B cell (primary cell): Measurements from ENCODE around the gene SPINDOC. TPM values are rescaled to one million over a fixed set of nuclear protein-coding genes. Genes with fewer than 3 reads are reported as not detected.

ENCODE experiments used
- ATAC-seq: fragments of 200-7000 bp; cut with Tn5 transposase; one replicate; pipeline ENCODE4 v1.10.0; 2021; ENCODE audit warnings: low read depth, mild to moderate bottlenecking, moderate number of reproducible peaks, moderate library complexity
- CTCF ChIA-PET: fragments of 350-600 bp; sonication (Branson Sonifier 250); formaldehyde crosslinking; loops from one replicate; lab custom pipeline; 2021; ENCODE audit warnings: antibody characterized with exemption, inconsistent platforms; lab: Charles Lee
- POLR2A ChIA-PET: fragments of 350-600 bp; sonication (Branson Sonifier 250); formaldehyde crosslinking; loops from one replicate; lab custom pipeline; 2021; ENCODE audit warnings: antibody characterized with exemption; lab: Charles Lee
- DNase-seq: peaks from one replicate; pipeline ENCODE4 v3.0.0; 2013
- H2AFZ ChIP-seq: 2 replicates; pipeline ENCODE4 v1.6.1; 2012; ENCODE audit warnings: mild to moderate bottlenecking, low read depth, low read length; ENCODE audit not compliant: insufficient read depth, poor library complexity, severe bottlenecking
- H3K27ac ChIP-seq, 2 donors: 1 replicate in 1 of 2; 2 replicates in 1 of 2; pipeline ENCODE4 v1.5.1; 2012 to 2013; ENCODE audit warnings: low read length in 2 of 2, mild to moderate bottlenecking in 2 of 2, moderate library complexity in 1 of 2
- H3K27me3 ChIP-seq, 4 experiments: fragments of 200-600 bp in 1 of 4; sonication (generic) in 1 of 4; replicated peaks in 1 of 4; 1 replicate in 2 of 4; 2 replicates in 2 of 4; pipeline versions ENCODE4 v1.6.1 to v1.7.0; 2013 to 2016; ENCODE audit warnings: low read length in 3 of 4, mild to moderate bottlenecking in 2 of 4, mixed read lengths in 1 of 4, moderate library complexity in 1 of 4; ENCODE audit not compliant: insufficient read depth in 4 of 4, control insufficient read depth in 3 of 4; ENCODE audit errors: control extremely low read depth in 1 of 4
- H3K36me3 ChIP-seq, 2 experiments: replicated peaks in 1 of 2; 1 replicate in 1 of 2; 2 replicates in 1 of 2; pipeline versions ENCODE4 v1.6.1 to v1.7.1; 2013; ENCODE audit warnings: low read length in 1 of 2; ENCODE audit not compliant: insufficient read depth in 2 of 2, control insufficient read depth in 1 of 2; ENCODE audit errors: control extremely low read depth in 1 of 2, extremely low read depth in 1 of 2
- H3K4me1 ChIP-seq, 2 donors: fragments of 200-600 bp in 1 of 2; sonication (generic) in 1 of 2; 1 replicate in 1 of 2; 2 replicates in 1 of 2; pipeline versions ENCODE4 v1.5.1 to v1.6.1; 2013 to 2017; ENCODE audit warnings: low read length in 2 of 2; ENCODE audit not compliant: control insufficient read depth in 2 of 2, insufficient read depth in 2 of 2
- H3K4me2 ChIP-seq: replicated peaks from 2 replicates; pipeline ENCODE3; 2012; ENCODE audit warnings: mild to moderate bottlenecking, low read depth, low read length; ENCODE audit not compliant: poor library complexity, severe bottlenecking
- H3K4me3 ChIP-seq, 5 experiments: fragments of 200-600 bp in 1 of 5; sonication (generic) in 1 of 5; 1 replicate in 3 of 5; 2 replicates in 2 of 5; pipeline versions ENCODE4 v1.5.1 to v1.7.0; 2011 to 2016; ENCODE audit warnings: low read length in 4 of 5, mild to moderate bottlenecking in 4 of 5, low read depth in 2 of 5, control low read depth in 1 of 5, moderate library complexity in 1 of 5; ENCODE audit not compliant: insufficient read depth in 1 of 5; ENCODE audit errors: control extremely low read depth in 1 of 5, extremely low read depth in 1 of 5
- H3K79me2 ChIP-seq: fragments of 200-600 bp; sonication (generic); one replicate; pipeline ENCODE4 v1.6.0; 2016; ENCODE audit warnings: low read length; ENCODE audit not compliant: control insufficient read depth, insufficient read depth
- H3K9ac ChIP-seq: fragments of 200-600 bp; sonication (generic); 2 replicates; pipeline ENCODE4 v1.6.1; 2017; ENCODE audit warnings: mild to moderate bottlenecking, low read length, moderate library complexity
- H3K9me3 ChIP-seq, 3 donors: one replicate each; pipeline versions ENCODE4 v1.6.1 to v1.7.1; 2013; ENCODE audit warnings: low read length in 2 of 3; ENCODE audit not compliant: control insufficient read depth in 2 of 3, insufficient read depth in 1 of 3; ENCODE audit errors: control extremely low read depth in 1 of 3
- H4K20me1 ChIP-seq: 2 replicates; pipeline ENCODE4 v1.6.0; 2012; ENCODE audit warnings: mild to moderate bottlenecking, low read length; ENCODE audit not compliant: insufficient read depth, control insufficient read depth, poor library complexity, severe bottlenecking
- H3K27ac Mint-ChIP-seq: one replicate; pipeline ENCODE4 v1.8.0; 2021; ENCODE audit warnings: mixed read lengths
- H3K27me3 Mint-ChIP-seq: one replicate; pipeline ENCODE4 v1.8.0; 2021; ENCODE audit warnings: mixed read lengths
- H3K4me1 Mint-ChIP-seq: one replicate; pipeline ENCODE4 v1.8.0; 2021; ENCODE audit warnings: mixed read lengths
- H3K4me3 Mint-ChIP-seq: one replicate; pipeline ENCODE4 v1.8.0; 2021; ENCODE audit warnings: mixed read lengths
- H3K9me3 Mint-ChIP-seq: one replicate; pipeline ENCODE4 v1.8.0; 2022; ENCODE audit warnings: mixed read lengths; ENCODE audit not compliant: insufficient read depth
- EZH2 ChIP-seq: IDR thresholded peaks from 2 replicates; pipeline ENCODE4 v1.6.1; 2012; ENCODE audit warnings: borderline replicate concordance, low read depth, mild to moderate bottlenecking, moderate library complexity, low read length; ENCODE audit not compliant: insufficient read depth, poor library complexity, severe bottlenecking
- WGBS: methylation state at CpG from one replicate; pipeline ENCODE4 v1.1.5; 2013; ENCODE audit warnings: missing lambda C conversion rate; ENCODE audit not compliant: insufficient coverage; 5-methylcytosine and 5-hydroxymethylcytosine counted together
- intact Hi-C: fragments of 100-400 bp; cut with micrococcal nuclease; formaldehyde crosslinking; loops from one replicate; pipeline ENCODE4 v1.10.0; 2022
- polyA plus RNA-seq: library from polyadenylated mRNA; depleted of rRNA; stranded (reverse); fragments of >200 nt; gene quantifications from 2 replicates; pipeline ENCODE4 v1.2.3, GENCODE V29; 2012
- total RNA-seq, 2 donors: library from RNA; stranded (reverse); fragments of 120-200 nt in 1 of 2; gene quantifications; 1 replicate in 1 of 2; 2 replicates in 1 of 2; pipeline versions ENCODE4 v1.2.3 to v1.2.4, GENCODE V29; 2013 to 2022
- TF ChIP-seq, protein P1 (sequence below): fragments of 200-600 bp; IDR thresholded peaks from one replicate; pipeline ENCODE4 v1.8.0; 2022; ENCODE audit warnings: antibody characterized with exemption, mild to moderate bottlenecking

The SPINDOC gene
- total and polyA plus RNA-seq, 2 donors (not counting 1 experiment from before 2014, with no cell fraction given): 10.5 to 23.9 TPM

- no peaks in the 10 kb centered on the region for H3K27me3 Mint-ChIP-seq
- H3K4me1 ChIP-seq: peaks cover 25 to 33% of the 10 kb centered on the region in 2 donors
- peak overlapping the region in 1 of 2 donors; percentile 43 for H3K27ac ChIP-seq
- no peak overlapping the region for H3K4me3 ChIP-seq
- H3K27me3 ChIP-seq: no peaks in the 10 kb centered on the region
- no peaks in the 10 kb centered on the region for H3K9me3 ChIP-seq
- 94% methylated on average over 1 of the region's 2 CpGs for WGBS
- TF ChIP-seq, protein P1, sequence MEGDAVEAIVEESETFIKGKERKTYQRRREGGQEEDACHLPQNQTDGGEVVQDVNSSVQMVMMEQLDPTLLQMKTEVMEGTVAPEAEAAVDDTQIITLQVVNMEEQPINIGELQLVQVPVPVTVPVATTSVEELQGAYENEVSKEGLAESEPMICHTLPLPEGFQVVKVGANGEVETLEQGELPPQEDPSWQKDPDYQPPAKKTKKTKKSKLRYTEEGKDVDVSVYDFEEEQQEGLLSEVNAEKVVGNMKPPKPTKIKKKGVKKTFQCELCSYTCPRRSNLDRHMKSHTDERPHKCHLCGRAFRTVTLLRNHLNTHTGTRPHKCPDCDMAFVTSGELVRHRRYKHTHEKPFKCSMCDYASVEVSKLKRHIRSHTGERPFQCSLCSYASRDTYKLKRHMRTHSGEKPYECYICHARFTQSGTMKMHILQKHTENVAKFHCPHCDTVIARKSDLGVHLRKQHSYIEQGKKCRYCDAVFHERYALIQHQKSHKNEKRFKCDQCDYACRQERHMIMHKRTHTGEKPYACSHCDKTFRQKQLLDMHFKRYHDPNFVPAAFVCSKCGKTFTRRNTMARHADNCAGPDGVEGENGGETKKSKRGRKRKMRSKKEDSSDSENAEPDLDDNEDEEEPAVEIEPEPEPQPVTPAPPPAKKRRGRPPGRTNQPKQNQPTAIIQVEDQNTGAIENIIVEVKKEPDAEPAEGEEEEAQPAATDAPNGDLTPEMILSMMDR: no peak
- TF ChIP-seq EZH2: no peak
- ChIA-PET POLR2A (interaction anchor here (0.6 kb wide), 1 partner anchor 9 kb away, joined by 9 read pairs; no protein-coding TSS in a partner anchor), CTCF (interaction anchor here (1.6 to 1.9 kb wide), 2 partner anchors 8 to 101 kb away, joined by 6 to 11 read pairs; no protein-coding TSS in a partner anchor)
- H3K9me3 Mint-ChIP-seq: no peaks in the 10 kb centered on the region
- DNase-seq (no peak), ATAC-seq (no peak)
- H2AFZ ChIP-seq: no peak overlapping the region
- peaks cover 63% of the 10 kb centered on the region for H3K4me1 Mint-ChIP-seq
- H4K20me1 ChIP-seq: peaks cover 94% of the 10 kb centered on the region
- no peak overlapping the region for H3K27ac Mint-ChIP-seq
- no peak overlapping the region for H3K9ac ChIP-seq
- H3K4me3 Mint-ChIP-seq: no peak overlapping the region
- H3K4me2 ChIP-seq: no peak overlapping the region
- H3K79me2 ChIP-seq: peaks cover 98% of the 10 kb centered on the region
- H3K36me3 ChIP-seq: peaks cover 12 to 59% of the 10 kb centered on the region in 2 experiments
- intact Hi-C loops: no loop called here
Observed at GRCh38 chr11:63845303-63845702, 32.0 kb downstream of the SPINDOC start.

DNA sequence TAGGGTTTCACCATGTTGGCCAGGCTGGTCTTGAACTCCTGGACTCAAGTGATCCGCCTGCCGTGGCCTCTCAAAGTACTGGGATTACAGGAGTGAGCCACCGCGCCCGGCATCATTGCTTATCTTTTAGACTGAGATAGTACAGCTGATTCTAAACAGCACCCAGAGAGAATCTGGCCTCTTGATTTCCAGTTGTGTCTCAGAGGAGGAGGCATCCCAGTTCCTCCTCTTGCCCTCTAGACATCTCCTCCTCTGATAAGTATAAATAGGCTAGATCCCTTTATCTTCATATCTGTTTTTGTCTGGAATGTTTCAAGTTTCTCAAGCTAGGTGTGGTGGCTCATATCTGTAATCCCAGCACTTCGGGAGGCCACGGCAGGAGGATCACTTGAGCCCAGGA, 32.7 kb downstream of the SPINDOC start:
- Histone ChIP-seq H3K4me2 (no peak overlapping the region), H3K9ac (no peak overlapping the region)
- CTCF ChIA-PET: interaction anchor here (1.6 to 1.9 kb wide), 2 partner anchors 9 to 100 kb away, joined by 6 to 11 read pairs; no protein-coding TSS in a partner anchor

More for the DNA sequence above, 32.7 kb downstream of the SPINDOC start:
- no peak for DNase-seq
- H3K27ac Mint-ChIP-seq: peak overlapping the region; percentile 15
- POLR2A ChIA-PET: no interaction called here
- intact Hi-C loops: no loop called here
- no peak overlapping the region for H3K4me3 ChIP-seq
- TF ChIP-seq, protein P1: no peak
- TF ChIP-seq EZH2: no peak
- peaks cover 12 to 61% of the 10 kb centered on the region in 2 experiments for H3K36me3 ChIP-seq
- no peaks in the 10 kb centered on the region for H3K9me3 Mint-ChIP-seq
- peaks cover 98% of the 10 kb centered on the region for H3K79me2 ChIP-seq
- no peaks in the 10 kb centered on the region for H3K27me3 ChIP-seq
- no peaks in the 10 kb centered on the region for H3K9me3 ChIP-seq
- no peak overlapping the region for H2AFZ ChIP-seq
- peaks cover 94% of the 10 kb centered on the region for H4K20me1 ChIP-seq
- H3K27me3 Mint-ChIP-seq: no peaks in the 10 kb centered on the region
- H3K4me1 Mint-ChIP-seq: peaks cover 63% of the 10 kb centered on the region
- H3K27ac ChIP-seq: no peak overlapping the region
- no peak for ATAC-seq
- H3K4me1 ChIP-seq: peaks cover 24 to 32% of the 10 kb centered on the region in 2 donors
- H3K4me3 Mint-ChIP-seq: no peak overlapping the region
- WGBS: 100% methylated on average over 4 of the region's 7 CpGs
